Suprapubic skin (tissue), 4 donors: ENCODE measurements around the gene IMPA2.

Source experiments
- CTCF ChIP-seq, 2 donors: fragments of 200-600 bp in 1 of 2; fragments of 450-650 bp in 1 of 2; sonication (generic) in 1 of 2; IDR thresholded peaks; one replicate each; pipeline ENCODE4 v1.5.1; 2016 to 2019; ENCODE audit warnings: antibody characterized with exemption in 2 of 2, mild to moderate bottlenecking in 1 of 2, moderate library complexity in 1 of 2
- EP300 ChIP-seq: sonication (generic); formaldehyde crosslinking; IDR thresholded peaks from one replicate; pipeline ENCODE4 v1.6.1; 2017; ENCODE audit warnings: antibody characterized with exemption
- POLR2A ChIP-seq, 2 donors: fragments of 450-650 bp; IDR thresholded peaks; one replicate each; pipeline ENCODE4 v1.6.1; 2017; ENCODE audit warnings: antibody characterized with exemption in 2 of 2, mild to moderate bottlenecking in 2 of 2, moderate library complexity in 2 of 2
- POLR2AphosphoS5 ChIP-seq, 3 donors: sonication (generic); formaldehyde crosslinking; IDR thresholded peaks; one replicate each; pipeline ENCODE4 v1.6.1; 2017; ENCODE audit warnings: antibody characterized with exemption in 3 of 3

DNA sequence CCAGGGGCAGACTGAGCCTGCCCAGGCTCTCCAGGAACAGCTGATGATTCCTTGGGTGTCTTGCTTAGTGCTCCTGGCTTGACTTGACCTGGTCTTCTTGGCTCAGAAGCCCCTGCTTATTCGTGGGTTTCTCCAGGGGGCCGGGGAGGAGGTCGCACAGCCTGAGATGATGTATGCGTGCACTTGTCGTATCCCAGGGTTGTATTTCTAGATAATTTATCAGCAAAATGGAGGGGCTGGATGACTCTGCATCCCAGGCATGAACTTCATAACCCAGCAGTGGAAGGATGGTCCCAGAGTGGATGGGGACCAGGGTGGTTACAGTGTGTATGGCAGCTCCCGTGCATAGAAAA, 25.2 kb downstream of the IMPA2 start:
- no peak for TF ChIP-seq CTCF (IDR thresholded peaks at IDR 0.05)
- no peak for TF ChIP-seq POLR2A (IDR thresholded peaks at IDR 0.05)
- TF ChIP-seq POLR2AphosphoS5 (IDR thresholded peaks at IDR 0.05), result no peak
- no peak for TF ChIP-seq EP300
